ENCODE results near the gene GALNT7.

GRCh38 chr4:173360587-173361221 is 192.1 kb downstream of the GALNT7 start:
- TF ChIP-seq EZH2phosphoT487 (IDR thresholded peaks at IDR 0.05; ENCODE audit: borderline replicate concordance, low read depth) (no peak), POLR2AphosphoS5 (IDR thresholded peaks at IDR 0.05; ENCODE audit: low read depth, low read length) (no peak), FOXJ3 (CRISPR knock-in tag; IDR thresholded peaks at IDR 0.05) (no peak), CTCF (IDR thresholded peaks at IDR 0.05) (peak; percentile 48), FOSL2 (IDR thresholded peaks at IDR 0.05; ENCODE audit: borderline replicate concordance, low read depth) (no peak), NRF1 (IDR thresholded peaks at IDR 0.05; ENCODE audit: low read depth, low read length) (no peak), TEAD4 (IDR thresholded peaks at IDR 0.05; ENCODE audit: borderline replicate concordance, insufficient read depth) (no peak), YY1 (IDR thresholded peaks at IDR 0.05; ENCODE audit: low read depth) (no peak), REST (IDR thresholded peaks at IDR 0.05; ENCODE audit: low read depth, low read length) (no peak)
